RCC 7860 (cell line): ENCODE measurements around the gene RPRD1B.

Experiments
- DNase-seq: peaks from one replicate; pipeline ENCODE4 v3.0.0-alpha.2; 2015; ENCODE audit warnings: low spot score
- FAIRE-seq: peaks from 2 replicates; lab custom pipeline; 2012; peaks lifted over from hg19 to GRCh38; lab: Jason Lieb, UNC

Gene RPRD1B

DNA sequence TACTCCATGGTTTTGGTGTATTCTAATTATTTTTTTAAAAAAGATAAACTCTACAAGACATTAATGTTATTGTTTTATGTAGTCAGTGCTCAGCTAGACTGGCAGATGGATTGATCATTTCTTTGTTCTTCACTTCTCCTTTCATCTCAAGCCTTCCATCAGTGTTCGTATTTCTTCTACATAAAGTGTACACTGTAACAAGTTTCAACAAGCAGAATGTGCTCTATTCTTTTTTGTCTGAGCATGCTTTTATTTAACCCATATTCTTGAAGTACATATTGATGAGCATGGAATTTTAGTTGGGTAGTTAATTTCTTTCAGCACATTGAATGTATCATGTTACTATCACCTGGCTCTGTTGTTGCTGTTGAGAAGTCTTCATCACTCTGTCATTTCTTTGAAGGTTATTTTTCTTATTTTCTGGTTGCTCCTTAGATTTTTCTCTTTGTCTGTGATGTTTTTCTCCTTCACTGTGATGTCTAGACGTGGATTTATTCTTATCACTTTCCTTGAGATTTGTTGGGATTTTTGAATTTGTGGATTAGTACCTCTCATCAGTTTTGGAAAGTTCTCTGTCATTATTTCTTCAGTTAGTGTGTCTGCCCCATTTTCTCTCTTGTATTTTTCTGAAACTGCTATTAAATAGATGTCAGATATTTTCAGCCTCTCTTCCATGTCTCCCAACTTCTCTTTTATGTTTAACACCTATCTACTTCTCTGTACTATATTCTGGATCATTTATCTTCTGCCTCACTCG is 83.0 kb downstream of the RPRD1B start:
- DNase-seq (no peak), FAIRE-seq (no peak)

DNA sequence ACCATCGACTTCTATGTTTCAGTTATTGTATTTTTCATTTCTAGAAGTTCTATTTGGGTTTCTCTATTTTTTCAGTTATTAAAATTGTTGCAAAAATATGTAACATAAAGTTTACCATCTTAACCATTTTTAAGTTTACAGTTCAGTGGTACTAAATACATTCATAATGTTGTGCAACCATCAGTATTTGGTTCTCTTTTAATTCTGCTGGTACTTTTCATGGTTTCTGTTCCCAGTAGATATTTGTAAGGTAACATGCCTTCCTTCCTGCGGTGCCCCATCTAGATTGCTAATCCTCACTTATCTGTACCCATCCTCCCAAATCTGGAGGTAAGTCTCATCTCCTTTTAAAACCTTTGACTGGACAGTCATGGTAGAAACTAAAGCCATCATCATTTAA is 83.7 kb downstream of the RPRD1B start:
- FAIRE-seq, result no peak
- DNase-seq, result no peak

GRCh38 chr20:38117635-38118034 is 84.1 kb downstream of the RPRD1B start:
- FAIRE-seq (peak; percentile 85), DNase-seq (peak; percentile 96)

DNA sequence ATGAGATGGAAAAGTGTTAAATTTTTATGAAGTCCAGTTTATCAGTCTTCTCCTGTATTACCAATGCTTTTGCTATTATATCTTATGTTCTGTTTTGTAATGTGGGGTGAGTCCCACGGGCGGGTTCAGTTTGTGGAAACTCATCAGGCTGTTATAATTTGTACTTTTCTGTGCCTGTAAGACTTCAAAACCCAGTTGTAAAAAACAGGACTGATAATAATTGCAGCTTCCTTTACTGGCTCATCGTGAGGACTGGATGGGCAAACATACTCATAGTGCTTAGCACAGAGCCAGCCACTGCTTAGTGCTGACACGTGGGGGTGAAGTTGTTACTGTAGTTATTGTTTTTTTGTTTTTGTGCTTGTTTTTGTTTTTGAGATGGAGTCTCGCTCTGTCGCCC is 85.9 kb downstream of the RPRD1B start:
- DNase-seq (no peak), FAIRE-seq (no peak)

- FAIRE-seq (no peak), DNase-seq (no peak)
These were observed 87.1 kb downstream of the RPRD1B start for GRCh38 chr20:38120625-38120988.

- DNase-seq (no peak), FAIRE-seq (no peak)
These were observed 88.2 kb downstream of the RPRD1B start for GRCh38 chr20:38121741-38122140.

GRCh38 chr20:38123021-38123587 is 89.6 kb downstream of the RPRD1B start:
- FAIRE-seq, result no peak
- no peak for DNase-seq

DNA sequence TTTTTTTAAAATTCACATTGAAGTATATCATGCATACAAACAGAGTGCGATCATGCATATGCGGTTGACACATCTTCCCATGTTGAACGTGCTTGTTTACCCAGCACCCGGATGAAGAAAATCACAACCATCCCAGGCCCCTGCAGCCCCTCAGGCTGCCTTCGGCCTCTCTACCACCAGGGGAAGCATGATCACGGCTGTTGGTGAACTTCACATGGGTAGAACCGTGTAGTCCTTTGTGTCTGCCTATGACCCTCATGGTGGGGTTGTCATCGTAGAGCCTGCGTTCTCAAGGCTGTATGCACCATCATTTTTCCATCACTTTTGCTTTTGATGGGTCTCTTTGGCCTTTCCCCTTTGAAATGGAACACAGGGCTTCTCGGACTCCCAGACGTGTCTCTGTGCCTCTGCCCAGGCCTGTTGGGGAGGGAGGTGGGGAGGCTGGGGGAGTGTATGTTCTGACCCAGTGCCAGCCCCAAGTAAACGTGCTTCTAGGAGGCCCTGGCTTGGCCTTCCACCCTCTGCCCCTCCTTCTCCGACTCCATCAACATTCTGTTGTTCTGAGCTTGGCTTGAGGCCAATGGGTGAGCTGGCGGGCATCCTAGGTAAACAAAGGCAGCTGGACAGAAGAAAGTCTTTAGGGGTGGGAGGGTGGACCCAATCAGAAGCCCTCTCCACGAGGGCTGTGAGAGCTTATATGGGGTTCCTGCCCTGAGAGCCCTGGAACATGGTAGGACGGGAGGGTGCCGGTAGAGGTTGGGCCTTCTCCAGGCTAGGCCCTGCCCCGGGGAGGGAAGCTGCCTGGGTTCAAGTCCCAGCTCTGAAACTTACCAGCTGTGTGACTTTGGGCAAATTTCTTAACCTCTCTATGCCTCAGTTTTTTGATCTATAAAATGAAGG is 91.9 kb downstream of the RPRD1B start:
- FAIRE-seq, result no peak
- peak; percentile 64 for DNase-seq

DNA sequence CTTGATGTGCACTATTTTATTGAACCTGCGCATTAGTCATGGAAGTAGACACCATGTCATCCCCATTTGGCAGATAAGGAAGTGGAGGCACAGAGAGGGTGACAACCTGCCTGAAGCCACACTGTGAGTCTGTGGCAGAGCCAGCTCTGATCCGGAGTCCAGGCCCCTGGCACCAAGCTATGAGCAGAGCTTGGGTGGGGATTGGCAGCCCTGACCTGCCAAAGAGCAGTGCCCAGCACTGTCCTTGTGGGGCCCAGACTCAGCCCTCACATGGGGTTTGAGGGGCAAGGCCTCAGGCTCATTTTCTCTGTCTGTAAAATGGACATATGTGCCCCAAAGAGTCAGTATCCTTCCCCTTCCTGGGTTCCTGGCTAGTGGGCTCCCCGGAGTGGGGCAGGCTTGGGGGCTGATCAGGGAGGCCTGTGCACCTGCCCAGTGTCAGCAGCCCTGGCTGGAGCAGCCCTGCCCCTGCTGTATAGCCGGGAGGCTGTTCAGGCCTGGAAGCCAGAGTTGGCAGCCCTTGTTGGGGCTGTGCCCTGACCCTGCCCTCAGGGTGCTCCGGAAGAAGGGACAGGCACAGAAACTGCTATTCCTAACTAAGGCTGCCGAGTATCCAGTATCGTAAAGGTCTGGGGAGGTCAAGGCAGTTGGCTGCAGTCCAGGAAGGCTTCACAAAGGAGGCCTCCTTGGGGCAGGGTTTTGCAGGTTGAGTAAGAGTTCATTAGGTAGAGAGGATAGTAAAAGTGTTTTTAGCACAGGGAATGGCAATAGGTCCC is 92.8 kb downstream of the RPRD1B start:
- DNase-seq (peak; percentile 57), FAIRE-seq (no peak)

GRCh38 chr20:38126932-38127621 is 93.5 kb downstream of the RPRD1B start:
- DNase-seq (peak; percentile 95), FAIRE-seq (peak; percentile 92)

GRCh38 chr20:38127920-38128528 is 94.5 kb downstream of the RPRD1B start:
- DNase-seq (no peak), FAIRE-seq (no peak)

DNA sequence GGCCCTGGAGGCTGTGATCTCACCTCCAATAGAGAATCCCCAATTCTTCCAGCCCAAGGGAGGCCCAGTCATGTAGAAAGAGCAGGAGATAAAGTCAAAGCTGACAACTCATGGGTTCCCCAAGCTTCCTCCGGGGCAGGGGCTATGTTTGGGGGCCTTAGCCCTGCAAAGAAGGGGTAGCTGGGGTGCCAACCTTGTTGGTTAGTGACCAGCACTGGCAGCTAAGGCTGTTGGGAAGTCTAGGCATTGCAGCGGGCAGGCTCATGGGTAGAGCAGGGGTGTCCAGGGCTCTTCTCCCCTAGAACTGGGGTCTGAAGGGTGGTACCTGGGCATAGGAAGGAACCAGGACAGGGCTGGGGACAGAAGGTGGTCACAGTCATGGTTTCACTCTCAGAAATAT is 95.1 kb downstream of the RPRD1B start:
- FAIRE-seq (no peak), DNase-seq (no peak)

DNA sequence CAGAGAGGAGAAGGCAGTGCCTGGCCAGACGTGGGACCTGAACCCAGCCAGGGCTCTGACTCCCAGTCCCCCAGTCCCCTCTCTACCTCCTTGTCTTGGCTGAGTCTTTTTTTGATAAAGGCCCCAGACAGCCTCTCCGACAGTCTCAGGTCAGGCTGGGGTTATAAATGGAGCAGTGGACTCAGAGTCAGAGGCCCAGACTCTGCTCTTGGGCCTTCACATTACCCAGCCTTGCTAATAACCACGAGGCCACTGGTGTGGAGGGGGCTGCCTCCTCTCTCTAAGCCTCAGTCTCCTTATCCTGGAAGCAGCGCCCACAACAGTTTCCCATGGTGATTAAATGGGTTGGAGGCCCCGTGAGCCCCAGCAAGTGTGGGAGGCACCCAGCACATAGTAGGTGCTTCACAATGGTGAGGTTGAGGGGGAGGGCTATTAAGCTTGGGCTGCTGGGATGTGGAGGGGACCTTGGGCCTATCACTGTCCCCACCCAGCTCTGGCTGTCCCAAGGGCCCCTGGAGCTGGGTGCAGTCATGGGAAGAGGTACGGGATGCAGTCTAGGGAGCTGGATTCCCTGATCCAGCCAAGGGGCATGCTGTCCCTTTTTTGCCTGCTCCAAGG is 95.8 kb downstream of the RPRD1B start:
- FAIRE-seq (no peak), DNase-seq (no peak)

GRCh38 chr20:38129893-38130609 is 96.5 kb downstream of the RPRD1B start:
- DNase-seq (no peak), FAIRE-seq (no peak)

GRCh38 chr20:38130687-38131587 is 97.4 kb downstream of the RPRD1B start:
- FAIRE-seq (no peak), DNase-seq (no peak)

- no peak for DNase-seq
- FAIRE-seq, result no peak
These were observed 98.1 kb downstream of the RPRD1B start for GRCh38 chr20:38131588-38132121.

DNA sequence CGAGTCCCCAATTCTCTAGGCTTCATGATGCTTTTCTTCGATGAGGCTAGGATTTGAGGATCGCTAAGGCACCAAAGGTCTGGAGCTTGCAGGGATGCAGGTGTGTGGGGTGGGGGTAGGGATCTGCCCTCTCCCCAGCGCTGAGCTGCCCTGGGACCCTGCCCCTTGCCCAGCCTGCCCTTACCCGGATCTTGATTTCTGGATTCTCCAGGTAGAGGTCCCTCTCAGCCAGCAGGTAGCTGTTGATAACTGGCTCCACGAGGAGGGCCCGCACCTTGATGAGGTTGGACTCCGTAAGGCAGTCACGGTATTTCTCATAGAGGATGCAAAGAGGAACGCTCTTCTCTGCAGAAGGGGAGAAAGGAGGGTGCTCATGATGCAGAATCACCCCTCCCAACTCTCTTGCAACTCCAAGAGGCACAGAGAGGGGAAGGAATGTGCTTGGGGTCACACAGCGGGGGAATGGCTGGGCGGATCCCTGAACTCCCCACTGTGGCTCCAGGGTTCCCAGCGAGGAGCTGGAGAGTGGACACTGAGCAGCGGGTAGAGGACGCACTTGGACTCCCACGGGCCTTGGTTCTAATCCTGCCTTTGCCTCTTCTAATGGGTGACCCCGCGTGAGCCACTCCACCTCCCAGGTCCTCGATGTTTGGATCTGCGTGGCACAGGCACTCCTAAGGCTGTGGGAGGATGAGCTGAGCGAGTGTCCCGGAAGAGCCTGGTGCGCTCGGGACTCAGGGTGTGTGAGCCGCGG is 98.8 kb downstream of the RPRD1B start:
- no peak for FAIRE-seq
- DNase-seq, result no peak
